ENCODE data around the gene GNB5.
A peak's percentile ranks its signal among the peaks of the same experiment; 100 is the strongest.

GNB5 gene

GRCh38 chr15:52107238-52107637, 84.0 kb downstream of the GNB5 start:
- no peak for TF ChIP-seq CTCF (IDR thresholded peaks at IDR 0.05; ENCODE audit: insufficient read depth, low read depth, low read length, missing control alignments)
- DNase-seq (ENCODE audit: low read depth) = no peak
- no peak overlapping the region for H3K4me3 ChIP-seq (ENCODE audit: low read length)

GRCh38 chr15:52106641-52107040, 84.6 kb downstream of the GNB5 start:
- H3K4me3 ChIP-seq (ENCODE audit: low read length) = no peak overlapping the region
- no peak for DNase-seq (ENCODE audit: low read depth)
- TF ChIP-seq CTCF (IDR thresholded peaks at IDR 0.05; ENCODE audit: insufficient read depth, low read depth, low read length, missing control alignments) = no peak

GRCh38 chr15:52105846-52106245, 85.3 kb downstream of the GNB5 start:
- no peak overlapping the region for H3K4me3 ChIP-seq (ENCODE audit: low read length)
- DNase-seq (ENCODE audit: low read depth) = peak; percentile 85
- no peak for TF ChIP-seq CTCF (IDR thresholded peaks at IDR 0.05; ENCODE audit: insufficient read depth, low read depth, low read length, missing control alignments)

- no peak for TF ChIP-seq CTCF (IDR thresholded peaks at IDR 0.05; ENCODE audit: insufficient read depth, low read depth, low read length, missing control alignments)
- no peak overlapping the region for H3K4me3 ChIP-seq (ENCODE audit: low read length)
Observed at GRCh38 chr15:52104532-52105004, 86.6 kb downstream of the GNB5 start.

GRCh38 chr15:52103217-52104207, 87.7 kb downstream of the GNB5 start:
- DNase-seq (ENCODE audit: low read depth) = peak; percentile 95
- no peak for TF ChIP-seq CTCF (IDR thresholded peaks at IDR 0.05; ENCODE audit: insufficient read depth, low read depth, low read length, missing control alignments)
- H3K4me3 ChIP-seq (ENCODE audit: low read length) = no peak overlapping the region

More at GRCh38 chr15:52104532-52105004, 86.6 kb downstream of the GNB5 start:
- no peak for DNase-seq (ENCODE audit: low read depth)

GRCh38 chr15:52102463-52102862, 88.7 kb downstream of the GNB5 start:
- no peak overlapping the region for H3K4me3 ChIP-seq (ENCODE audit: low read length)
- DNase-seq (ENCODE audit: low read depth) = peak; percentile 68

More at GRCh38 chr15:52102463-52102862, 88.7 kb downstream of the GNB5 start:
- no peak for TF ChIP-seq CTCF (IDR thresholded peaks at IDR 0.05; ENCODE audit: insufficient read depth, low read depth, low read length, missing control alignments)

All from epithelial cell of esophagus (primary cell).